HG02970 (cell line): ENCODE results near the gene HPSE2.

Experiments used
- ATAC-seq: cut with Tn5 transposase; IDR thresholded peaks from one replicate; pipeline ENCODE4 v1.9.1; 2021; ENCODE audit warnings: mild to moderate bottlenecking, moderate library complexity, moderate number of reproducible peaks; ENCODE audit not compliant: unreplicated experiment, low FRiP score

Gene HPSE2

GRCh38 chr10:98861962-98862361, 373.7 kb downstream of the HPSE2 start:
- no peak for ATAC-seq

GRCh38 chr10:98858525-98858924, 377.1 kb downstream of the HPSE2 start:
- no peak for ATAC-seq

- ATAC-seq, result no peak
Measured at GRCh38 chr10:98855403-98856189, 380.1 kb downstream of the HPSE2 start.

DNA sequence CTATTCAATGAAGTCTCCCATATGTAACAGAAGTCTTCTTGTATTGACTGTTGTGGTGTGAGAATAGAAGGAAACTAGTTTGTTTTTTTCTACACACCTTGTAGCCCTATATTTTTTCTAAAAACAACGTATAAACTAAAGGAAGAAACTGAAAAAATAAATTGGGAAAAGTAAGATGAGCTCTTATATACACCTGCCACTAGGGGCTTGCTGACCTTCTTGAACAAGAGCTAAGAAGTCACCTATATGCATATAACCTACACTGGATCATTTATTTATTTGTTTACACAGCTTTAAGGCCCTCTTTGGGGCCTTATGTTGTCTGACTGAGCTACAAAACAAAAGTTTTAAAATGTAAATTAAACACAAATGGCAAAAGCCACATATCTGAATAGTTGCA, 383.0 kb downstream of the HPSE2 start:
- ATAC-seq, result no peak

DNA sequence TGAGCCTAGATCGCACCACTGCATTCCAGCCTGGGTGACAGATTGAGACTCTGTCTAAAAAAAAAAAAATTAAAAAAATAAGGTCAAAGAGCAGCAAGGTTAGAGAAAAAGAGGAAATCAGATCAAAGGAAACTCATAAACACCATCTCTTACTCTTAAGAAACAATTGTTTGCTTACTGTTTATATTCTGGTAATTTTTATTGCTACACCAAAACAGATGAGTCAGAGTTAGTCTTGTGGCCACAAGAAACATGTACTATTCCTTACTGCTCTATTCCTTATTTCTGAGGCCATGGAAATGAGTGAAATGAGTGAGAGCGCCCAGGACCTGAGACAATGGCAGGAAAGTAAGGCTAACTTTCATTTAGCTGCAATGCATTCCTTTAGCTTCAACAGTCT, 387.3 kb downstream of the HPSE2 start:
- no peak for ATAC-seq

- ATAC-seq, result no peak
Measured at GRCh38 chr10:98846787-98847186, 388.9 kb downstream of the HPSE2 start.

- ATAC-seq, result no peak
Measured at GRCh38 chr10:98833542-98833941, 402.1 kb downstream of the HPSE2 start.

DNA sequence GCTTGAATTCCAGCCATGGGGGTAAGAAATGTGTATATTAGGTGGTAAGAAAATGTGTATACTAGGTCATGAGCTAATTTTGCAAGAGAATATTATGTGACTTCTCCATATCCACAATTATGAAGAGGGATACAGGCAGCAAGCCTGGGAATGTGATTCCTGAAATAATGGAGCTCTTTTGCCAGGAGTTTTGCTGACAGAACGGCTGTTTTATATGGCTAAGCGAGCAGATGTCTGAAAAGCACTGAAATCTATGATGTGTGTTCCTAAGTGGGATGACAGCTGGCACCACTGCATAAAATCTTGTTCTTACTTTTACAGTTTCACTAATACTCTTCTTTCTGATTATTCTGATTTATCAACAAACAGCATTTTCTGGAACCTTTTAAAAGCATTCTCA, 402.9 kb downstream of the HPSE2 start:
- no peak for ATAC-seq

DNA sequence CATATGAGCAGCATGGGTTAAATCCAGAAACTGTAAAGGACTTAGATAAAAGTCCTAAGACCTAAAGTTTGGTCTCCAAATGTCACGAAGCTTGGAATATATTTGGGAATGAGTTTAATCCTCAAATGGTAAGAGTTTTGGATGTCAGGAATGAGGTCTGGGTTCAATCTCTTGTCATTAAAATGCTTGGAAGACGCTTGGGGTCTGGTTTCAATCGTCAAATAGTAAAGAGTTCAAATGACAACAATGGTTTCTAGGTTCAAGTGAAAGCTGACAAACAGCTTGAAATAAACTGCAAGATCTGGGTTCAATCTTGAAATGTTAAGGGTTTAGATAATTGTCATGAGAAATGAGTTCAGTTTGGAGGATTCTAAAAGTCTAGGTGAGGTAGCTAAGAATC, 403.5 kb downstream of the HPSE2 start:
- no peak for ATAC-seq

- ATAC-seq, result no peak
Measured at GRCh38 chr10:98831391-98831790, 404.3 kb downstream of the HPSE2 start.

DNA sequence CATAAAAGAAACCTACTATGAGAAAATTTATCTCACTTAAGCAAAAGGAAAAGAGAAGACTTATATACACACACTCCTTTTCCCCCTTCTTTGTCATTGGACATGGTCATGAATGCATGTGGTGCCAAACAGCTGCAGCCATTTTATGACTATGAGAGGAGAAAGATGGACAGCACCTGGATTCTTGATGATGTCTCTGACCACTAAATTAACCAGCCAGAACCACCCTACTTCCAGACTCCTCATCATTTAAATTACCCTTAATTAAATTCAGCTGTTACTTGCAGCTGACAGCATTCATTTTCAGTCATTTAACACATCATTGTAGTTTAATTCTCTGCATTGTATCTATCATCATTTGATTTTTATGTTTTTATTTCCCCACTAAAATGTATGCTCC, 409.9 kb downstream of the HPSE2 start:
- ATAC-seq, result no peak

DNA sequence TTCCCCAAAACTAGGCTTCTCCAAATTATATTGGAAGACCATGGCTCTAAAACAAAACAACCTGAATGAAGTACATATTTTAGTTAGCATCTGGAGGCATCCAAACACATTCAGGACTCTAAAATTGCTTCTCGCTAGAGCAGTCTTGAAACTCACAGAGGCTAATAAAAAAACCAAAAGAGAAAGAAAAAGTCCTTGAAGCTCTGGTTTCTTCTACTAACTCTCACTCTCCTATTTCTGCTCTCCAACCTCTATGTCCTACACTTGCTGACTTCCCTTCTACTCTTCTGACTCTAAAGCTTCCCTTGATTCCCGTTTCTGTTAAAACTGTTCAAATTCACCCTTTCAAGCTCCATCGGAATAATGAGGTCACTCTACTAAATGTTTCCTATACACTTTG, 418.3 kb downstream of the HPSE2 start:
- no peak for ATAC-seq

DNA sequence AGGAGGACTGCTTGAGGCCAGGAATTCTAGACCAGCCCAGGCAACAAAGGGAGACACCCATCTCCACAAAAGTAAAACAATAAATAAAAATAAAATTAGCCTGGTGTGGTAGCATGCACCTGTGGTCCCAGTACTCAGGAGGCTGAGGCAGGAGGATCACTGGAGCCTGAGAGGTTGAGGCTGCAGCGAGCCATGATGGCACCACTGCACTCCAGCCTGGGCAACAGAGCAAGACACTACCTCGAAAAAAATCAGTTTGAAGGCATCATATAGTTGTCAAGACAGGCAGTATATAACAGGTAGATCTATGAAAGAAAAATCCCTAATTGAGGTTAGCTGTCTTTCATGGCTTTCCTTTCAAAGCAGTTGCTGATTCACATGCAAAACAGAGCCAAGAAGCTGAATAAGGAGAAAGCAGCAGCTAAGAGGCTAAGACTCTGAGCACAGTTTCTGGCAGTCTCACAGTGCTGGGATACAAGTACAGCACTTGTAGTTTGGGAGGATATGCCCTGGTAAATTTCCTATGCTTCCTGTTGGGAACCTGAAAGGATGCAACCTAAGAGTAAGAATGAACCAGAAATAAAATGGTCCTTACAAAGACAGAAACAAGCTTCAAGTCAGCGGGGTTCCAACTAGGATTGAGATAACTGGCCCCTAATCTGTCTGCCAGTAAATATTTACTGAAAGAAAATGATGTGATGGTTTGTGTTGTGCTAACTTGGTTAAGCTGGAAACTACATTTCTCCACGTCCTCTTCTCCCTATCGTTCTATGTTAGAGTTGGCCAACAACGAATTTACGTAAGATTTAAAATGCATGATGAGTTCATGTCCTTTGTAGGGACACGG, 420.4 kb downstream of the HPSE2 start:
- no peak for ATAC-seq

DNA sequence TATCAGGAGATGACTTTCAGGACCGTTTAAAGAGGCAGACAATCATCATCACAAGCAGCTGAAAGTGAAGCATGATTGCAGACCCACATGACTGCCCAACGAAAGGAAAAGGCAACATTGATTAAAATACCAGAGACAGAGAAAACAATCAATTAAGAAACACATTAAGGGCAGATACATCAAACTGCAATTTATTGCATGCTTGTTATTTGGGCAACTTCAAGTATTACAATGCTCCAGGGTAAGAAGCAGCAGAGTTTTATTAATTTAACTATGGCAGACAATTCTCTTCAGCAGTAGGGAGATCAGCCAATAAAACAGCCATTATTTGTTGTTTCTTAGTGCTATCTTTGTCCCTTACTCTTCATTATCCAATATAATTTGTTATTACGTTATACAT, 421.2 kb downstream of the HPSE2 start:
- ATAC-seq, result no peak

- no peak for ATAC-seq
Measured at GRCh38 chr10:98808282-98808892, 427.3 kb downstream of the HPSE2 start.

GRCh38 chr10:98800263-98800662, 435.4 kb downstream of the HPSE2 start:
- no peak for ATAC-seq

GRCh38 chr10:98795467-98795866, 440.2 kb downstream of the HPSE2 start:
- no peak for ATAC-seq

DNA sequence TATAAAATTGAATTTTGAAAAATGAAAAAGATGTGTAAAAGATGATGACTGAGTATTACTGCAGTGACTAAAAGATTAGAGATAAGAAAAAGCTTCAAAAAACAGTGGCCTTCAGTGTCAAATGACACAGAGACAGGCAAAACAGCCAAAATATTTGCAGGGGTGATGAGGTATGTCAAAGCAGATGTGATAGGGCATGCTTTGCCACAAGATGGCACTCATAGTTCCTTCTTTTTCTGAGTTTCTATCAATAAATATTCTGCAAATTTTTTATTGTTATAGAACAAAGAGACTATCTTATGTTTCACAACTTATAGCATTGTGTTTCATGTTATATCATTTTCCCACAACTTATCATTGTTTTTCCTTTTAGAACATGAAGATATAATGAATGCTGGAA, 444.8 kb downstream of the HPSE2 start:
- ATAC-seq, result no peak

DNA sequence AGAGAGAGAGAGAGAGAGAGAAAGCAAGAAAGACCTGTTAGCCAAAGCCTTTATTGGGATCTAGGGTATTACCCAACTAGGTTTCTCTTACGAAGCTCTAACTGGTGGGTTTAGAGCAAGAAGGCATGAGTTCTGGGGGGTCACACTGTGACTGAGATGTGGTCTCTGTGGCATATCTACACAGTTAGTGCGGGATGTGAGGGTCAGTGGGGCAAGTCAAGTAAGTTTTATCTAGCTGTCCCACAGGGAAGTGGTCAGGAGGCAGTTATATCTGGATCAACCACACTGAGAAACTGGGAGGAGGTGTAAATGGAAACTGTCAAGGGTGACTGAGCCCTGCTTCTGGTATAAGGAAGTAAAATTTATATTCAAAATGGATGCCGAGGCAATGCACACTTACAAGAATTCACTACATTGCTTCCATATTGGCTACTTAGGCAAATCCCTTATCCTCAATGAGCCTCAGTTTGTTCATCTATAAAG, 457.3 kb downstream of the HPSE2 start:
- ATAC-seq, result no peak

DNA sequence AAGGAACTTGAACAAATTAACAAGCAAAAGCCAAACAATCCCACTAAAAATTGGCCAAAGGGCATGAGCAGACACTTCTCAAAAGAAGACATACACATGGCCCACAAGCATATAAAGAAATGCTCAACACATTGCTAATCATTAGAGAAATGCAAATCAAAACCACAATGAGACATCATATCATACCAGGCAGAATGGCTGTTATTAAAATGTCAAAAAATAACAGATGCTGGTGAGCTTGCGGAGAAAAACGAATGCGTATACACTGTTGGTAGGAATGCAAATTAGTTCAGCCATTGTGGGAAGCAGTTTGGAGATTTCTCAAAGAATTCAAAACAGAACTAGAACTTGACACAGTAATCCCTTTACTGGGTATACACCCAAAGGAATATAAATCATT, 477.2 kb downstream of the HPSE2 start:
- no peak for ATAC-seq

DNA sequence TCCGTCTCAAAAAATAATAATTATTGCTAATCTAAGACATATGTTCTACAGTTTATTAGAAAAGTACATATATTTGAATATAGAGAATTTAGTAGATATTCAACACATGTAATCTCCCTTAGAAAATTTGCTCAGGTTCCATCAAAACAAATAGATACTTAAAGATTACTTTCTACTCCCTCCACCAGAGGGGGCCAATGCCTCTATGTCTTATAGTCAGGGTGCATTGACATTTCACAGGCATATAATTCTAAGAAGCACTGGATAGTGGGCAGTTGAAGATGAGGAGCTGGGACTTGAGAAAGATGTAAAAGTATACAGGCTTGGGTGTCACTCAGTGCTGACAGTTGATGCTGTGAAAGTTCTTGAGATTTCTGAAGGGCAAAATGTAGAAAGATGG, 487.4 kb downstream of the HPSE2 start:
- ATAC-seq, result no peak
